Measurements from ENCODE around the gene JARID2. TPM values are rescaled to one million over a fixed set of nuclear protein-coding genes. Genes with fewer than 3 reads are reported as not detected.

JARID2 gene
- total and polyA plus RNA-seq, 2 of the 8 experiments (the other 6 are each of a cell fraction or from before 2014, with no cell fraction given) = 60.1 to 239 TPM

- CTCF ChIA-PET (ENCODE audit: partially characterized antibody) = interaction anchor here (0.9 kb wide), 1 partner anchor 116 kb away, joined by 3 read pairs; no protein-coding TSS in a partner anchor
- Histone ChIP-seq H2AFZ (ENCODE audit: low read length) (no peak overlapping the region), H3K79me1 (ENCODE audit: low read depth, low read length) (peaks cover 24% of the 10 kb centered on the region), H4K20me1 (replicated peaks in 1 of 2; ENCODE audit: control insufficient read depth in 1 of 2, insufficient read depth in 2 of 2, low read length in 2 of 2) (peaks cover 41 to 48% of the 10 kb centered on the region in 2 experiments), H2BK5ac (ENCODE audit: low read depth, low read length) (peak overlapping the region; percentile 87), H3K4me2 (ENCODE audit: insufficient read depth in 1 of 2, low read depth in 2 of 2, low read length in 2 of 2) (no peak overlapping the region), H3K9ac (replicated peaks in 1 of 4; ENCODE audit: extremely low read depth in 1 of 4, low read depth in 3 of 4, low read length in 3 of 4) (no peak overlapping the region), H3K36me3 (ENCODE audit: control insufficient read depth in 2 of 4, insufficient read depth in 4 of 4, low read length in 3 of 4) (peaks cover 37 to 99% (median 77%) of the 10 kb centered on the region in 4 experiments), H3K4ac (replicated peaks; ENCODE audit: insufficient read length, low read depth, low read length) (no peak overlapping the region), H3K18ac (ENCODE audit: extremely low read depth, low read length) (no peak overlapping the region), H3K27ac (ENCODE audit: low read depth, low read length) (no peak overlapping the region), H2AK5ac (ENCODE audit: low read depth, low read length) (no peak overlapping the region), H4K5ac (ENCODE audit: insufficient read length, low read depth, low read length) (no peak overlapping the region), H3K27me3 (replicated peaks in 1 of 4; ENCODE audit: control insufficient read depth in 3 of 4, extremely low read depth in 1 of 4, insufficient read depth in 3 of 4, low read length in 3 of 4) (no peaks in the 10 kb centered on the region), H2BK15ac (ENCODE audit: low read length) (no peak overlapping the region), H3K4me1 (replicated peaks in 1 of 4; ENCODE audit: control insufficient read depth in 3 of 4, insufficient read depth in 4 of 4, low read length in 3 of 4) (peaks cover 0 to 13% (median 8%) of the 10 kb centered on the region in 4 experiments; a peak in 6 of 7 replicates), H3K23ac (ENCODE audit: insufficient read length) (no peak overlapping the region), H2BK120ac (replicated peaks; ENCODE audit: low read depth, low read length) (no peak overlapping the region), H3K14ac (ENCODE audit: insufficient read length) (no peak overlapping the region), H3K4me3 (ENCODE audit: extremely low read depth in 1 of 4, insufficient read depth in 2 of 4, low read depth in 3 of 4, low read length in 4 of 4) (no peak overlapping the region), H2BK12ac (ENCODE audit: low read depth, low read length) (0 out of 2 replicates have a peak overlapping the region, but pooled peaks have one; percentile 39), H3K56ac (replicated peaks; ENCODE audit: insufficient read length, low read depth, low read length) (no peak overlapping the region), H3K23me2 (ENCODE audit: low read depth, low read length) (no peaks in the 10 kb centered on the region; the same call in 1 of the 2 replicates), H2BK20ac (ENCODE audit: low read length) (no peak overlapping the region), H3K9me3 (ENCODE audit: insufficient read depth in 2 of 2, low read depth in 1 of 2, low read length in 1 of 2) (no peaks in the 10 kb centered on the region), H4K91ac (replicated peaks; ENCODE audit: insufficient read length, low read length) (no peak overlapping the region), H3K79me2 (ENCODE audit: control insufficient read depth in 1 of 2, insufficient read depth in 2 of 2, low read length in 2 of 2) (peaks cover 0 to 84% of the 10 kb centered on the region in 2 experiments; a peak in 2 of 4 replicates), H4K8ac (ENCODE audit: extremely low read depth, insufficient read depth, low read length) (no peak overlapping the region)
- DNase-seq (ENCODE audit: low read depth in 1 of 2, low spot score in 2 of 2) = no peak
- POLR2A ChIA-PET (ENCODE audit: partially characterized antibody) = interaction anchor here (0.8 kb wide), 1 partner anchor 11 kb away, joined by 3 read pairs; no protein-coding TSS in a partner anchor
- 90% methylated on average over 14 of the region's 14 CpGs; no CpG with 5 or more reads in 1 of the 2 experiments for WGBS, 2 experiments (ENCODE audit: extremely low coverage in 1 of 2, insufficient coverage in 1 of 2, insufficient read length in 1 of 2, insufficient replicate concordance in 2 of 2, low coverage in 1 of 2, low lambda C conversion rate in 2 of 2, missing lambda C conversion rate in 1 of 2)
- FAIRE-seq = no peak
- no peak for TF ChIP-seq CTBP2 (IDR thresholded peaks at IDR 0.05; ENCODE audit: borderline replicate concordance, insufficient read depth, insufficient read length, low read length)
- no peak for TF ChIP-seq KDM5A (IDR thresholded peaks at IDR 0.05; ENCODE audit: low read length)
- TF ChIP-seq JUND (IDR thresholded peaks at IDR 0.05; ENCODE audit: low read length) = no peak
- TF ChIP-seq BACH1 (IDR thresholded peaks at IDR 0.05; ENCODE audit: low read length) = no peak
- no peak for TF ChIP-seq CEBPB (IDR thresholded peaks at IDR 0.05; ENCODE audit: low read depth, low read length)
- no peak for TF ChIP-seq CBX5 (IDR thresholded peaks at IDR 0.05; ENCODE audit: low read depth, low read length)
- no peak for TF ChIP-seq EGR1 (IDR thresholded peaks at IDR 0.05; ENCODE audit: borderline replicate concordance, low read depth, low read length)
- TF ChIP-seq CBX8 (IDR thresholded peaks at IDR 0.05; ENCODE audit: borderline replicate concordance, low read depth, low read length) = no peak
- no peak; the same call in 1 of the 2 replicates for TF ChIP-seq POLR2AphosphoS5 (IDR thresholded peaks at IDR 0.05; ENCODE audit: low read depth, low read length)
- no peak for TF ChIP-seq SAP30 (IDR thresholded peaks at IDR 0.05; ENCODE audit: insufficient read depth, insufficient replicate concordance, low read length)
- TF ChIP-seq EZH2 (IDR thresholded peaks at IDR 0.05; ENCODE audit: low read depth, low read length, severe bottlenecking) = no peak
- TF ChIP-seq CHD2 (IDR thresholded peaks at IDR 0.05; ENCODE audit: low read length) = no peak
- TF ChIP-seq SP1 (IDR thresholded peaks at IDR 0.05; ENCODE audit: low read depth, low read length) = no peak
- no peak for TF ChIP-seq EP300 (IDR thresholded peaks at IDR 0.05; ENCODE audit: borderline replicate concordance in 1 of 2, low read depth in 2 of 2, low read length in 2 of 2)
These were observed 261.9 kb downstream of the JARID2 start for GRCh38 chr6:15507746-15508145.
